Measurements from ENCODE around the gene LHX1. TPM values are rescaled to one million over a fixed set of nuclear protein-coding genes. Genes with fewer than 3 reads are reported as not detected.

LHX1 gene
- total and polyA plus RNA-seq, 8 donors = 0.17 to 0.82 (median 0.25) TPM; not detected in 3

GRCh38 chr17:36929851-36930582 lies 7.3 kb upstream of the LHX1 start:
- no peaks in the 10 kb centered on the region for H3K36me3 ChIP-seq
- DNase-seq (no peak), ATAC-seq (no peak)
- H3K9me3 ChIP-seq = no peaks in the 10 kb centered on the region
- intact Hi-C loops (cut with DNase I) = no loop called here
- no peak overlapping the region for H3K4me3 ChIP-seq
- peaks cover 3 to 35% of the 10 kb centered on the region in 2 donors for H3K4me1 ChIP-seq
- no peak for TF ChIP-seq CTCF (IDR thresholded peaks at IDR 0.05)
- no peak overlapping the region for H3K27ac ChIP-seq
- H3K27me3 ChIP-seq = peaks cover 90 to 100% of the 10 kb centered on the region in 2 donors

GRCh38 chr17:36930583-36930900 lies 6.7 kb upstream of the LHX1 start:
- H3K27ac ChIP-seq = no peak overlapping the region
- H3K4me3 ChIP-seq = no peak overlapping the region
- intact Hi-C loops (cut with DNase I) = no loop called here
- DNase-seq (no peak), ATAC-seq (no peak)
- no peak for TF ChIP-seq CTCF (IDR thresholded peaks at IDR 0.05)
- peaks cover 95 to 100% of the 10 kb centered on the region in 2 donors for H3K27me3 ChIP-seq
- peaks cover 5 to 40% of the 10 kb centered on the region in 2 donors for H3K4me1 ChIP-seq
- H3K36me3 ChIP-seq = no peaks in the 10 kb centered on the region
- H3K9me3 ChIP-seq = no peaks in the 10 kb centered on the region

- no peak for ATAC-seq
- no peak overlapping the region for H3K4me3 ChIP-seq
- H3K36me3 ChIP-seq = no peaks in the 10 kb centered on the region
- no peak for DNase-seq
- intact Hi-C loops (cut with DNase I) = no loop called here
- peaks cover 5 to 47% of the 10 kb centered on the region in 2 donors for H3K4me1 ChIP-seq
- H3K9me3 ChIP-seq = no peaks in the 10 kb centered on the region
- H3K27ac ChIP-seq = no peak overlapping the region
- no peak for TF ChIP-seq CTCF (IDR thresholded peaks at IDR 0.05)
- H3K27me3 ChIP-seq = peaks cover 100% of the 10 kb centered on the region in 2 donors
Observed at GRCh38 chr17:36931096-36931696, 6.1 kb upstream of the LHX1 start.

GRCh38 chr17:36931697-36932382 lies 5.4 kb upstream of the LHX1 start:
- no peak overlapping the region for H3K27ac ChIP-seq
- no peak for DNase-seq
- peaks cover 10 to 53% of the 10 kb centered on the region in 2 donors for H3K4me1 ChIP-seq
- no peak for ATAC-seq
- H3K4me3 ChIP-seq = no peak overlapping the region
- H3K9me3 ChIP-seq = no peaks in the 10 kb centered on the region
- H3K27me3 ChIP-seq = peaks cover 100% of the 10 kb centered on the region in 2 donors
- no peak for TF ChIP-seq CTCF (IDR thresholded peaks at IDR 0.05)
- H3K36me3 ChIP-seq = no peaks in the 10 kb centered on the region
- intact Hi-C loops (cut with DNase I) = no loop called here

GRCh38 chr17:36932383-36932693 lies 4.9 kb upstream of the LHX1 start:
- ATAC-seq (no peak), DNase-seq (no peak)
- Histone ChIP-seq H3K9me3 (no peaks in the 10 kb centered on the region), H3K4me3 (no peak overlapping the region), H3K36me3 (no peaks in the 10 kb centered on the region), H3K27me3 (peaks cover 100% of the 10 kb centered on the region in 2 donors), H3K4me1 (peaks cover 10 to 58% of the 10 kb centered on the region in 2 donors), H3K27ac (no peak overlapping the region)
- intact Hi-C loops (cut with DNase I) = no loop called here
- TF ChIP-seq CTCF (IDR thresholded peaks at IDR 0.05) = no peak

Data from left lung (tissue), 10 donors.